NCI-H510A treated with DMSO at 0.1 percent for 48 hours (cell line): ENCODE measurements around the gene TBC1D3K.
"Not testable (repeated sequence)": the region's sequence is repeated elsewhere in the genome, so short reads cannot be mapped to it uniquely, and the experiment has no call there.

Experiments
- DNase-seq: peaks from one replicate; lab custom pipeline; 2025; lab: John Stamatoyannopoulos, UW

The TBC1D3K gene

GRCh38 chr17:37924115-37924514, at the start of gene TBC1D3K:
Gene TBC1D3K, plus strand, starts transcription at chr17:37924415. Its CDS starts 1,585 bp downstream, at chr17:37926000.
- DNase-seq: not testable (repeated sequence)

GRCh38 chr17:37884516-37884915, 39.7 kb upstream of the TBC1D3K start:
- no peak for DNase-seq

- no peak for DNase-seq
Observed at GRCh38 chr17:37885136-37885535, 39.1 kb upstream of the TBC1D3K start.

GRCh38 chr17:37888881-37889280, 35.3 kb upstream of the TBC1D3K start:
- DNase-seq: no peak

- not testable (repeated sequence) for DNase-seq
Observed at GRCh38 chr17:37896961-37897360, 27.3 kb upstream of the TBC1D3K start.
